OCI-LY1 (cell line): ENCODE data around the gene PSKH1.

Experiments
- H2AFZ ChIP-seq: fragments of 200-600 bp; sonication (generic), shearing (Covaris generic); 2 replicates; pipeline ENCODE4 v1.6.0; 2014; ENCODE audit warnings: antibody characterized with exemption, mild to moderate bottlenecking, low read length
- H3F3A ChIP-seq: fragments of 200-600 bp; sonication (generic), shearing (Covaris generic); 2 replicates; pipeline ENCODE4 v1.6.0; 2014; ENCODE audit warnings: mild to moderate bottlenecking, antibody characterized with exemption, low read length, moderate library complexity; ENCODE audit not compliant: insufficient read depth
- H3K27ac ChIP-seq: fragments of 200-600 bp; sonication (generic); 2 replicates; pipeline ENCODE4 v1.5.1; 2014; ENCODE audit warnings: low read length, mixed run types, mild to moderate bottlenecking, low read depth; ENCODE audit not compliant: poor library complexity, severe bottlenecking
- H3K27me3 ChIP-seq: fragments of 200-600 bp; sonication (generic); 2 replicates; pipeline ENCODE4 v1.6.0; 2014; ENCODE audit warnings: antibody characterized with exemption, mild to moderate bottlenecking, low read length, moderate library complexity; ENCODE audit not compliant: insufficient read depth
- H3K36me3 ChIP-seq: fragments of 200-600 bp; sonication (generic); 2 replicates; pipeline ENCODE4 v1.6.1; 2014; ENCODE audit warnings: mild to moderate bottlenecking, antibody characterized with exemption, low read length, moderate library complexity, mixed read lengths; ENCODE audit not compliant: insufficient read depth
- H3K4me1 ChIP-seq: fragments of 200-600 bp; sonication (generic); 2 replicates; pipeline ENCODE4 v1.5.1; 2014; ENCODE audit warnings: mild to moderate bottlenecking, low read length, moderate library complexity; ENCODE audit not compliant: insufficient read depth, severe bottlenecking
- H3K4me2 ChIP-seq: fragments of 200-600 bp; sonication (generic), shearing (Covaris generic); 2 replicates; pipeline ENCODE4 v1.6.1; 2014; ENCODE audit warnings: low read length
- H3K4me3 ChIP-seq: fragments of 200-600 bp; sonication (generic); 2 replicates; pipeline ENCODE4 v1.5.1; 2014; ENCODE audit warnings: low read length, low read depth, mild to moderate bottlenecking, mixed read lengths; ENCODE audit not compliant: poor library complexity, severe bottlenecking
- H3K79me2 ChIP-seq: fragments of 200-600 bp; shearing (Covaris generic); 2 replicates; pipeline ENCODE4 v1.6.1; 2016; ENCODE audit warnings: mixed run types, low read length, mixed read lengths; ENCODE audit not compliant: insufficient read depth
- H3K9ac ChIP-seq: fragments of 200-600 bp; sonication (generic), shearing (Covaris generic); 2 replicates; pipeline ENCODE4 v1.6.1; 2014; ENCODE audit warnings: mild to moderate bottlenecking, low read length, mixed read lengths
- H3K9me2 ChIP-seq: fragments of 200-600 bp; sonication (generic), shearing (Covaris generic); 2 replicates; pipeline ENCODE4 v1.6.1; 2014; ENCODE audit warnings: low read depth, mild to moderate bottlenecking, low read length, mixed read lengths
- H3K9me3 ChIP-seq: fragments of 200-600 bp; shearing (Covaris generic); 2 replicates; pipeline ENCODE4 v1.6.1; 2014; ENCODE audit warnings: low read length, mixed read lengths
- H4K20me1 ChIP-seq: fragments of 200-600 bp; sonication (generic), shearing (Covaris generic); 2 replicates; pipeline ENCODE4 v1.6.0; 2016; ENCODE audit warnings: mild to moderate bottlenecking, low read length; ENCODE audit not compliant: insufficient read depth
- EZH2 ChIP-seq: fragments of 200-600 bp; sonication (generic), shearing (Covaris generic); IDR thresholded peaks from 2 replicates; pipeline ENCODE4 v1.8.0; 2017; ENCODE audit warnings: borderline replicate concordance, mixed run types, mild to moderate bottlenecking, antibody characterized with exemption, low read length, moderate library complexity, mixed read lengths
- TF ChIP-seq, protein P1 (sequence below): fragments of 200-600 bp; sonication (generic), shearing (Covaris generic); IDR thresholded peaks from 2 replicates; pipeline ENCODE4 v1.5.1; 2017; ENCODE audit warnings: mild to moderate bottlenecking, antibody characterized with exemption, low read length, moderate library complexity, mixed read lengths

The PSKH1 gene

DNA sequence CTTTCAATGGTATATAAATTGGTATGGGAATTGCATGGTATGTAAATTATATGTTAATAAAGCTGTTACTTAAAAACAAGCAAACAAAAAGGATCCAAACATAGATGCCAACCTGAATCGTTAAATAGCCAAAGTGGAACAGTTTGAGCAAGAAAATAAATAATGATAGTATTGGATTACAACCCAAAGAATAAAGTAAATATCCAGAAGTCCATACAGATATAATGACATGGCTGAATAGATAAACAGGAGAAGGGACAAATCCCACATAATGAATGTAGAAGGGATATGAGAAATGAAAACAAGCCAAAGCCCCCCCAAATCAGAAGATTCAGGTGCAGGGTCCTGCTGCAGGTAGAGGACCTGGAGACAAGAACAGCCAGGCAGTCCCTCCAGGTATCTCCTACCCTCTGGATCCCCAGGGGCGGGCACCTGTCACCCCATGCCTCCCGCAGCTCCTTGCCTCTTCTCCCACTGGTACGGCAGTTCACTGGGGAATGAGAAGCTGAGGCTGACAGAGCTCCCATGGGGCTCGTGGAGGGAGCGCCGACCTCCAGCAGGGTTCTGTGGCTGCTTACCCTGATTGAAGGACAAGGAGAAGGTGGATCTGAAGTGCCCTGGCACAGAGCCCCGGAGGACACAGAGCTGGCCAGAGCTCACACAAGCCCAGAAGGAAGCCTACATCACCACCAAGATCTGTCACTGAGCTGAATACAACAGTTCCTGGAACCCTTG lies 60.8 kb downstream of the PSKH1 start:
- Histone ChIP-seq H3K9me2 (no peaks in the 10 kb centered on the region), H3K4me2 (no peak overlapping the region), H3F3A (no peaks in the 10 kb centered on the region), H3K27me3 (no peaks in the 10 kb centered on the region), H3K4me3 (no peak overlapping the region), H3K9ac (no peak overlapping the region), H2AFZ (no peak overlapping the region), H3K4me1 (no peaks in the 10 kb centered on the region), H3K27ac (no peak overlapping the region), H3K9me3 (no peaks in the 10 kb centered on the region), H3K36me3 (peaks cover 12% of the 10 kb centered on the region; the same call in 1 of the 2 replicates), H4K20me1 (no peaks in the 10 kb centered on the region), H3K79me2 (no peaks in the 10 kb centered on the region)
- no peak for TF ChIP-seq EZH2
- TF ChIP-seq, protein P1, sequence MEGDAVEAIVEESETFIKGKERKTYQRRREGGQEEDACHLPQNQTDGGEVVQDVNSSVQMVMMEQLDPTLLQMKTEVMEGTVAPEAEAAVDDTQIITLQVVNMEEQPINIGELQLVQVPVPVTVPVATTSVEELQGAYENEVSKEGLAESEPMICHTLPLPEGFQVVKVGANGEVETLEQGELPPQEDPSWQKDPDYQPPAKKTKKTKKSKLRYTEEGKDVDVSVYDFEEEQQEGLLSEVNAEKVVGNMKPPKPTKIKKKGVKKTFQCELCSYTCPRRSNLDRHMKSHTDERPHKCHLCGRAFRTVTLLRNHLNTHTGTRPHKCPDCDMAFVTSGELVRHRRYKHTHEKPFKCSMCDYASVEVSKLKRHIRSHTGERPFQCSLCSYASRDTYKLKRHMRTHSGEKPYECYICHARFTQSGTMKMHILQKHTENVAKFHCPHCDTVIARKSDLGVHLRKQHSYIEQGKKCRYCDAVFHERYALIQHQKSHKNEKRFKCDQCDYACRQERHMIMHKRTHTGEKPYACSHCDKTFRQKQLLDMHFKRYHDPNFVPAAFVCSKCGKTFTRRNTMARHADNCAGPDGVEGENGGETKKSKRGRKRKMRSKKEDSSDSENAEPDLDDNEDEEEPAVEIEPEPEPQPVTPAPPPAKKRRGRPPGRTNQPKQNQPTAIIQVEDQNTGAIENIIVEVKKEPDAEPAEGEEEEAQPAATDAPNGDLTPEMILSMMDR = no peak

DNA sequence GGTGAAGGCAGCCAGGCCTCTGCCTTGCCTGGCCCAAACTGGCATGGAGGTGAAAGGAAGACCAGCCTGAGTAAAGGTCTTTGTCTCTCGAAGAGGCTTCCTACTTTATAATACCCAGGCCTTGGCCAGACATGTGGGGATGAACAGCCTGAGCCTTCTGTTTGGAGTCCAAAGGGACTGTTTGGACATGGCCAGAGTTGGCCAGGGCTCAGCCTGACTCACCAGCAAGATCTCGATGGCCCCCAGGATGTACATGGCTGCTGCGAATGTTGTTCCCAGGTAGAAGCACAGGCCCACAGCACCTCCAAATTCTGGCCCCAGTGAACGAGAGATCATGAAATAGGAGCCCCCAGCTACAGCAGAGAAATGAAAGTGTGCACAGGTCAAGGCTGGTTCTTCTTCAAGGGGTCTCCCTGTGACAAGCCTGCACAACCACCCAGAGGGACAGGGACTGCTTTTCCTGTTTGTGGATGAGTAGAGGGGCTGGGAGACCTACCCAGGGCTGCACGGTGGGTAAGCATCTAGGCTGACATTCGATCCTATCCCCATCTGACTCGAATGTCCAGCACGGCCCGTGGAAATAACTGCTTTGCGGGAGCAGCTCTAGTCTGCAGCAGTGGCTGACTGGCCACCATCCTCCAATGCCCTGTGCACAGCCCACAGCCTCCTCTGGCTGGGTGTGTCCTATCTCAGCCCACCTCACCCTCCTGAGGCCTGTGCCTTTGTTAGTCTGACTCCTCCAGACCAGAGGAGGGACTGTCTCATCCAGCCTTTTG lies 61.6 kb downstream of the PSKH1 start:
- Histone ChIP-seq H3K4me1 (no peaks in the 10 kb centered on the region), H4K20me1 (no peaks in the 10 kb centered on the region), H3K9me3 (no peaks in the 10 kb centered on the region), H2AFZ (no peak overlapping the region), H3K36me3 (peaks cover 12% of the 10 kb centered on the region; the same call in 1 of the 2 replicates), H3K4me3 (no peak overlapping the region), H3K27ac (no peak overlapping the region), H3K9ac (no peak overlapping the region), H3K79me2 (no peaks in the 10 kb centered on the region), H3K27me3 (no peaks in the 10 kb centered on the region), H3K4me2 (no peak overlapping the region), H3F3A (no peaks in the 10 kb centered on the region), H3K9me2 (no peaks in the 10 kb centered on the region)
- no peak for TF ChIP-seq EZH2
- TF ChIP-seq, protein P1 = no peak

DNA sequence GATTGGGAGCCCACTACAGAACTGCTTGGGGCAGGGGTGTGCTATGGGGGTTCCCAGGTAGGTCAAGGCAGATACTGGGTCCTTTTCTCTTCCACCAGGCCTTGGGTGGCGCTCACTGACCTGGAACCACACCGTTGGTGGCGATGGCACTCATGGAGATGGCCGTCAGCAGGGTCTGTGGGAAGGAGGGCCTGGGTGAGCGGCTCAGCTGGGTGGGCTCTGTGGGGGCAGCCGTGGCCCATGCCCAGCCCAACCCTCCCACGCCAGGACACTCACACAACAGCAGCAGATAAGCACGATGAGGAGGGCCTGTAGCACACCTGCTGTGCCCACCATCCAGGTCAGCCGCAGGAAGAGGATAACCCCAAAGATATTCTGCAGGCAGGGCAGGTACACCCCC lies 64.6 kb downstream of the PSKH1 start:
- H4K20me1 ChIP-seq = no peaks in the 10 kb centered on the region
- H2AFZ ChIP-seq = no peak overlapping the region
- no peaks in the 10 kb centered on the region for H3K4me1 ChIP-seq
- H3K4me3 ChIP-seq = no peak overlapping the region
- H3K79me2 ChIP-seq = no peaks in the 10 kb centered on the region
- no peak overlapping the region for H3K9ac ChIP-seq
- no peaks in the 10 kb centered on the region for H3K9me2 ChIP-seq
- no peak for TF ChIP-seq EZH2
- TF ChIP-seq, protein P1 = no peak
- no peaks in the 10 kb centered on the region for H3K9me3 ChIP-seq
- H3K27me3 ChIP-seq = no peaks in the 10 kb centered on the region
- no peaks in the 10 kb centered on the region for H3F3A ChIP-seq
- peaks cover 11% of the 10 kb centered on the region; the same call in 1 of the 2 replicates for H3K36me3 ChIP-seq
- H3K27ac ChIP-seq = no peak overlapping the region
- no peak overlapping the region for H3K4me2 ChIP-seq
